Tibial nerve (tissue), 4 donors: ENCODE results near the gene HAPLN1. TPM values are rescaled to one million over a fixed set of nuclear protein-coding genes. Genes with fewer than 3 reads are reported as not detected.

Experiments used
- DNase-seq, 2 donors: peaks; one replicate each; pipeline ENCODE4 v3.0.0-alpha.2; 2019; ENCODE audit warnings: low spot score in 2 of 2
- H3K27ac ChIP-seq, 4 donors: fragments of 200-600 bp; sonication (generic) in 3 of 4; one replicate each; pipeline ENCODE4 v1.5.1; 2017 to 2019; ENCODE audit warnings: mild to moderate bottlenecking in 1 of 4
- H3K27me3 ChIP-seq, 2 donors: fragments of 200-600 bp; sonication (generic) in 1 of 2; one replicate each; pipeline versions ENCODE4 v1.5.1 to v1.6.0; 2017 to 2019
- H3K36me3 ChIP-seq, 3 donors: fragments of 200-600 bp; sonication (generic); one replicate each; pipeline ENCODE4 v1.5.1; 2018 to 2019
- H3K4me1 ChIP-seq, 4 donors: fragments of 200-600 bp; sonication (generic) in 3 of 4; one replicate each; pipeline ENCODE4 v1.5.1; 2017 to 2019
- H3K4me3 ChIP-seq, 4 donors: fragments of 200-600 bp; sonication (generic) in 3 of 4; one replicate each; pipeline ENCODE4 v1.5.1; 2017 to 2019; ENCODE audit warnings: mild to moderate bottlenecking in 1 of 4, moderate library complexity in 1 of 4
- H3K9me3 ChIP-seq, 4 donors: fragments of 200-600 bp; sonication (generic) in 3 of 4; one replicate each; pipeline ENCODE4 v1.5.1; 2017 to 2019
- EP300 ChIP-seq, 2 donors: sonication (generic); formaldehyde crosslinking; IDR thresholded peaks; one replicate each; pipeline ENCODE4 v1.6.1; 2017; ENCODE audit warnings: antibody characterized with exemption in 2 of 2, mild to moderate bottlenecking in 1 of 2
- POLR2A ChIP-seq, 2 donors: fragments of 450-650 bp; IDR thresholded peaks; one replicate each; pipeline ENCODE4 v1.6.1; 2017; ENCODE audit warnings: antibody characterized with exemption in 2 of 2, mild to moderate bottlenecking in 2 of 2, moderate library complexity in 2 of 2
- WGBS, 2 donors: methylation state at CpG; one replicate each; pipeline ENCODE4 v1.1.5; 2018; 5-methylcytosine and 5-hydroxymethylcytosine counted together
- total RNA-seq, 4 donors: library from RNA; depleted of rRNA; stranded (reverse); fragments of >200 nt; gene quantifications; one replicate each; pipeline ENCODE4 v1.1.0, GENCODE V29; 2016
- TF ChIP-seq, protein P1 (sequence below), 5 experiments: fragments of 200-600 bp in 3 of 5; fragments of 450-650 bp in 2 of 5; sonication (generic) in 3 of 5; IDR thresholded peaks; one replicate each; pipeline ENCODE4 v1.5.1; 2016 to 2019; ENCODE audit warnings: antibody characterized with exemption in 5 of 5, mild to moderate bottlenecking in 3 of 5, moderate library complexity in 2 of 5

The HAPLN1 gene
- total RNA-seq, 4 donors from 2014 or later: not detected

DNA sequence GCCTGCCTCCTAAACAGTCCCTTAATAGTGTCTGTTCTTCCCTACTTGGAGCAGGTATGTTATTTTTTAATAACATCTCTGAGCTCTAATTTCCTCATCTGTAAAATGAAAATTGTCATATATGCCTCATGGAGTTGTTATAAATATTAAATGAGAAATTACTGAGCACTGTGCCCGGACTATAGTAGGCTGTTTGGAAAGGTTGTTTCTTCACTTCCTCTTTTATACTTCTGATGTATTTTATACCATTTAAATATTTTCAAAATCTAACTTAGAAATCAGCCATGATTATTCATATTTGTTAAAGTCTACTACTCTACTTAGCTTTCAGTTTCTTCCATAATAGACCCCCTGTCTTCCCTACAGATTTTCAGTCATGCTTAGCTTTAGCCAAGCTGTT lies 30.5 kb upstream of the HAPLN1 start:
- 49 to 59% methylated on average over 1 of the region's 1 CpG for WGBS, 2 donors
- H3K27ac ChIP-seq: no peak overlapping the region
- no peaks in the 10 kb centered on the region for H3K36me3 ChIP-seq
- DNase-seq: no peak
- no peaks in the 10 kb centered on the region for H3K4me1 ChIP-seq
- TF ChIP-seq EP300 (IDR thresholded peaks at IDR 0.05) (no peak), POLR2A (IDR thresholded peaks at IDR 0.05) (no peak)
- TF ChIP-seq, protein P1, sequence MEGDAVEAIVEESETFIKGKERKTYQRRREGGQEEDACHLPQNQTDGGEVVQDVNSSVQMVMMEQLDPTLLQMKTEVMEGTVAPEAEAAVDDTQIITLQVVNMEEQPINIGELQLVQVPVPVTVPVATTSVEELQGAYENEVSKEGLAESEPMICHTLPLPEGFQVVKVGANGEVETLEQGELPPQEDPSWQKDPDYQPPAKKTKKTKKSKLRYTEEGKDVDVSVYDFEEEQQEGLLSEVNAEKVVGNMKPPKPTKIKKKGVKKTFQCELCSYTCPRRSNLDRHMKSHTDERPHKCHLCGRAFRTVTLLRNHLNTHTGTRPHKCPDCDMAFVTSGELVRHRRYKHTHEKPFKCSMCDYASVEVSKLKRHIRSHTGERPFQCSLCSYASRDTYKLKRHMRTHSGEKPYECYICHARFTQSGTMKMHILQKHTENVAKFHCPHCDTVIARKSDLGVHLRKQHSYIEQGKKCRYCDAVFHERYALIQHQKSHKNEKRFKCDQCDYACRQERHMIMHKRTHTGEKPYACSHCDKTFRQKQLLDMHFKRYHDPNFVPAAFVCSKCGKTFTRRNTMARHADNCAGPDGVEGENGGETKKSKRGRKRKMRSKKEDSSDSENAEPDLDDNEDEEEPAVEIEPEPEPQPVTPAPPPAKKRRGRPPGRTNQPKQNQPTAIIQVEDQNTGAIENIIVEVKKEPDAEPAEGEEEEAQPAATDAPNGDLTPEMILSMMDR (IDR thresholded peaks at IDR 0.05): no peak
- peaks cover 0 to 18% (median 0%) of the 10 kb centered on the region in 4 donors for H3K9me3 ChIP-seq
- H3K4me3 ChIP-seq: no peak overlapping the region
- no peaks in the 10 kb centered on the region for H3K27me3 ChIP-seq

DNA sequence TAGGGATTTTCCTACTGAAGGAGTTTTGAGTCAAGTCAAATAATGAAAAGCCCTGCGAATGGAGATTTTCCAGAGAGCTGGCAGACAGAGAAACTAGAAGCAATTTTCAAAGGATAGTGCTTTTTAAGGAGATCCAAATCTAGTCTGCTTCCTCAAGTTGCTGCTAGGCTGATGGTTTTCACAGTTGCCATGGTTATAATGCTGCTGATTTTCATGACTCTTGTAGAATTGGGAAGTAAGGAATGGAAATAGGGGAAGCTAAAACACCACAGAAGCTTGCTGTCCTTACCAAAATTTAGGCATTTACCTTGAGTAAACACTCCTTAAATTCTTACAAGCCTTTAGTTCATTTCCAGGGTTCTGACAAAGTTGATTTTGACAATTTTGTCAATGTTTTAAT lies 30.1 kb upstream of the HAPLN1 start:
- H3K27ac ChIP-seq: no peak overlapping the region
- TF ChIP-seq EP300 (IDR thresholded peaks at IDR 0.05) (no peak), POLR2A (IDR thresholded peaks at IDR 0.05) (no peak)
- TF ChIP-seq, protein P1 (IDR thresholded peaks at IDR 0.05): no peak
- H3K36me3 ChIP-seq: no peaks in the 10 kb centered on the region
- H3K9me3 ChIP-seq: peaks cover 0 to 18% (median 0%) of the 10 kb centered on the region in 4 donors
- H3K4me1 ChIP-seq: no peaks in the 10 kb centered on the region
- no peaks in the 10 kb centered on the region for H3K27me3 ChIP-seq
- WGBS, 2 donors: 80 to 91% methylated on average over 1 of the region's 1 CpG
- DNase-seq: no peak
- H3K4me3 ChIP-seq: no peak overlapping the region

DNA sequence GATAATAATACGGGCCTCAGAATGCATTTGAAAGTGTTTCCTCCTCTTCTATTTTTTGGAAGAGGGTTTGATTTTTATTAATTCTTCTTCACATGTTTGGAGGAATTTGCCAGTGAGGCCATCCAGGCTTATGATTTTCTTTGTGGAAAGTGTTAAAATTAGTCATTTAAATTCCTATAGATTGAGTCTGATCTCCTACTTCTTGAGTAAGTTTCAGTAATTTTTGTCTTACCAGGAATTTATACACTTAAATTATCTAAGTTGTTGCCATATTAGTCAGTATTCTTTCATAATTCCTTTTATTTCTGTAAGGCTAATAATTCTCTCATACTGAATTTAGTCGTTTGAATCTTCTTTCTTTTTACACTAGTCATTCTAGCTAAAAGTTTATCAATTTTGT lies 25.2 kb upstream of the HAPLN1 start:
- no peak for DNase-seq
- Histone ChIP-seq H3K4me3 (no peak overlapping the region), H3K27me3 (no peaks in the 10 kb centered on the region), H3K36me3 (no peaks in the 10 kb centered on the region), H3K9me3 (peaks cover 0 to 18% (median 0%) of the 10 kb centered on the region in 4 donors), H3K4me1 (no peaks in the 10 kb centered on the region), H3K27ac (no peak overlapping the region)
- TF ChIP-seq POLR2A (IDR thresholded peaks at IDR 0.05): no peak
- TF ChIP-seq EP300 (IDR thresholded peaks at IDR 0.05): no peak
- TF ChIP-seq, protein P1 (IDR thresholded peaks at IDR 0.05): no peak
- WGBS, 2 donors: 95 to 96% methylated on average over 2 of the region's 2 CpGs

DNA sequence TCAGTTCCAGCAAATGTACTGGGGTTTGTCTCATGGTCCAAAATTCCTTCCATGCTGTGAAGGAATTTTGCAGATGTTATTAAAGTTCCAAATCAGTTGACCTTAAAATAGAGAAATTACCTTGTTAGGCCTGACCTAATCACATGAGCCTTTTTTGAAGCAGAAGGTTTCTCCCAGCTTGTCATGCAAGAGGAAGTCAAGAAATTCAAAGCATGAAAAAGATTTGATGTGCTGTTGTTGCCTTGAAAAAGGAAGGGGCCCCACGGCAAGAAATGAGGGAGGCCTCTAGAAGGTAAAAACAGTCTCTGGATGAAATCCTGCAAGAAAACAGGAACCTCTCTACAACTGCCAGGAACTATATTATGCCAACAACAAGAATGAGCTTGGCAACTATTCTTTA lies 24.2 kb upstream of the HAPLN1 start:
- Histone ChIP-seq H3K27ac (no peak overlapping the region), H3K9me3 (peaks cover 0 to 13% (median 0%) of the 10 kb centered on the region in 4 donors), H3K27me3 (no peaks in the 10 kb centered on the region), H3K36me3 (no peaks in the 10 kb centered on the region), H3K4me1 (no peaks in the 10 kb centered on the region), H3K4me3 (no peak overlapping the region)
- 36 to 52% methylated on average over 1 of the region's 1 CpG for WGBS, 2 donors
- DNase-seq: no peak
- TF ChIP-seq EP300 (IDR thresholded peaks at IDR 0.05) (no peak), POLR2A (IDR thresholded peaks at IDR 0.05) (no peak)
- TF ChIP-seq, protein P1 (IDR thresholded peaks at IDR 0.05): no peak

DNA sequence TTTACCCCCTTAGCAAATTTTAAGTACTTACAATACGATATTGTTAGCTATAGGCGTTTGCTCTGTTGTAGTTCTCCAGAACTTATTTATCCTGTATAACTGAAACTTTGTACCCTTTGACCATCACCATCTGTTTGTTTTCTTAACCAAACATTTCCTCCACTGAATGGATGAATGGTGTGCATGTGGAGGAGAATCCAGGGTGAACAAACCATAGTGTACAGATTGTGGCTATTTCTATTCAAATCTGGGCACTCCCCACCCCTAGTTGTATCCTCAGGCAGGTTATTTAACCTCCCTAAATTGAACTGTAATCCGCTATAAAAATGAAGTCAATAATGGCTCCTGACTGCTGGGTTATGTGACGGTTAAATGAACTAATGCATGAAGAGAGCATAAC lies 21.4 kb upstream of the HAPLN1 start:
- TF ChIP-seq, protein P1 (IDR thresholded peaks at IDR 0.05): no peak
- no peak for TF ChIP-seq POLR2A (IDR thresholded peaks at IDR 0.05)
- no peak for TF ChIP-seq EP300 (IDR thresholded peaks at IDR 0.05)
- H3K27ac ChIP-seq: no peak overlapping the region
- H3K9me3 ChIP-seq: no peaks in the 10 kb centered on the region
- H3K4me1 ChIP-seq: no peaks in the 10 kb centered on the region
- no peak overlapping the region for H3K4me3 ChIP-seq
- no peaks in the 10 kb centered on the region for H3K27me3 ChIP-seq
- no peak for DNase-seq
- WGBS, 2 donors: 81 to 87% methylated on average over 4 of the region's 4 CpGs
- no peaks in the 10 kb centered on the region for H3K36me3 ChIP-seq
